Stimulated activated CD8-positive, alpha-beta memory T cell treated with anti-CD3 and anti-CD28 coated beads, Interleukin-4, amount 100 ng/mL, for 24 hours (primary cell): ENCODE data around the gene FBXW5.

Experiments
- DNase-seq: peaks from one replicate; pipeline ENCODE4 v3.0.0-alpha.2; 2020; ENCODE audit warnings: low read depth

The FBXW5 gene

GRCh38 chr9:136906266-136906665 lies 38.3 kb downstream of the FBXW5 start:
- no peak for DNase-seq

- no peak for DNase-seq
Measured at GRCh38 chr9:136903041-136903554, 41.4 kb downstream of the FBXW5 start.

GRCh38 chr9:136902259-136902821 lies 42.2 kb downstream of the FBXW5 start:
- peak; percentile 78 for DNase-seq

GRCh38 chr9:136901516-136902258 lies 42.9 kb downstream of the FBXW5 start:
- DNase-seq: peak; percentile 71

GRCh38 chr9:136900988-136901515 lies 43.5 kb downstream of the FBXW5 start:
- no peak for DNase-seq

GRCh38 chr9:136900556-136900955 lies 44.0 kb downstream of the FBXW5 start:
- no peak for DNase-seq

- no peak for DNase-seq
Measured at GRCh38 chr9:136899196-136899595, 45.3 kb downstream of the FBXW5 start.

GRCh38 chr9:136898483-136899100 lies 45.9 kb downstream of the FBXW5 start:
- DNase-seq: no peak

GRCh38 chr9:136896027-136896426 lies 48.5 kb downstream of the FBXW5 start:
- DNase-seq: no peak

GRCh38 chr9:136890661-136891060 lies 53.9 kb downstream of the FBXW5 start:
- no peak for DNase-seq
